C4-2B (cell line): Measurements from ENCODE around the gene CFAP77.

ENCODE experiments used
- H3K27ac ChIP-seq: fragments of 450-650 bp; 2 replicates; pipeline ENCODE4 v1.5.1; 2017
- ZFX ChIP-seq: fragments of 450-650 bp; IDR thresholded peaks from 2 replicates; pipeline ENCODE4 v1.6.1; 2017
- TF ChIP-seq, protein P1 (sequence below): fragments of 450-650 bp; conservative IDR thresholded peaks from 2 replicates; pipeline ENCODE4 v1.5.1; 2017; ENCODE audit warnings: mild to moderate bottlenecking

The CFAP77 gene

DNA sequence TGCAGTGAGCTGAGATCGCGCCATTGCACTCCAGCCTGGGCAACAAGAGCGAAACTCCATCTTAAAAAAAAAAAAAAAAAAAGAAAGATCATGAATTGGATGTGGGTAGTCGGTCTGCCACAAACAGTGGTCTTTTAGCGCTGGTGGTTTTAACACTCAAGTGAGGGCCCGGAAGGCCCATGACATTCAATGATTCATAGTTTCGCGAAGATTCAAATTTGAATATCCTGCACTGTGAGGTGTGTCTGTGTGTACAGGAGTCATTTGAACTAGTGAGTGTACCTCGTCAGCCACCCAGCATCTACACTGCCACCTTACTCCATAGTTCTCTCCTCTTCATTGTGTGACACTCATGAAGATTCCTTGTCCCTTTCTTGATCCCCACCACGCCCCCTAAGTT is 41.3 kb downstream of the CFAP77 start:
- no peak overlapping the region for H3K27ac ChIP-seq

DNA sequence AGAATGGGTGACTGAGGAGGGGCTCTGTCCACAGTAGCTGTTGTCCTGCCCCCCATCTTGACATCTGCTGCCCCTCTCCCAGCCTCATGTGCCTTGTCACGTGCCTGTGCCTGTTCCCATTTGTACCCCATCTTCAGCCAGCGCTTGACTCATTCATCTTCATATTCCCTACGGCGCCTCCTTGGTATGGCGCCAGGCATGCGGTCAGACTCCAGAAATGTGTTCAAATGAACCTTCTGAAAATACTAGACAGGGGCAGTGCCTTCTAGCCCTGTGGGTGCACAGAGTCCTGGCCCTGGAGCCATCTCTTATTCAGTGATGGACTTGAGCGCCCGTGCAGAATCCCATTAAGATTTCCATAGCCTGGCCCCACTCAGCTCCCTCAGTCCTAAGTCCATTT is 46.2 kb downstream of the CFAP77 start:
- TF ChIP-seq, protein P1, sequence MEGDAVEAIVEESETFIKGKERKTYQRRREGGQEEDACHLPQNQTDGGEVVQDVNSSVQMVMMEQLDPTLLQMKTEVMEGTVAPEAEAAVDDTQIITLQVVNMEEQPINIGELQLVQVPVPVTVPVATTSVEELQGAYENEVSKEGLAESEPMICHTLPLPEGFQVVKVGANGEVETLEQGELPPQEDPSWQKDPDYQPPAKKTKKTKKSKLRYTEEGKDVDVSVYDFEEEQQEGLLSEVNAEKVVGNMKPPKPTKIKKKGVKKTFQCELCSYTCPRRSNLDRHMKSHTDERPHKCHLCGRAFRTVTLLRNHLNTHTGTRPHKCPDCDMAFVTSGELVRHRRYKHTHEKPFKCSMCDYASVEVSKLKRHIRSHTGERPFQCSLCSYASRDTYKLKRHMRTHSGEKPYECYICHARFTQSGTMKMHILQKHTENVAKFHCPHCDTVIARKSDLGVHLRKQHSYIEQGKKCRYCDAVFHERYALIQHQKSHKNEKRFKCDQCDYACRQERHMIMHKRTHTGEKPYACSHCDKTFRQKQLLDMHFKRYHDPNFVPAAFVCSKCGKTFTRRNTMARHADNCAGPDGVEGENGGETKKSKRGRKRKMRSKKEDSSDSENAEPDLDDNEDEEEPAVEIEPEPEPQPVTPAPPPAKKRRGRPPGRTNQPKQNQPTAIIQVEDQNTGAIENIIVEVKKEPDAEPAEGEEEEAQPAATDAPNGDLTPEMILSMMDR = no peak
- TF ChIP-seq ZFX = no peak
- H3K27ac ChIP-seq = no peak overlapping the region

More for the DNA sequence above, 41.3 kb downstream of the CFAP77 start:
- TF ChIP-seq, protein P1 = no peak
- TF ChIP-seq ZFX = no peak

DNA sequence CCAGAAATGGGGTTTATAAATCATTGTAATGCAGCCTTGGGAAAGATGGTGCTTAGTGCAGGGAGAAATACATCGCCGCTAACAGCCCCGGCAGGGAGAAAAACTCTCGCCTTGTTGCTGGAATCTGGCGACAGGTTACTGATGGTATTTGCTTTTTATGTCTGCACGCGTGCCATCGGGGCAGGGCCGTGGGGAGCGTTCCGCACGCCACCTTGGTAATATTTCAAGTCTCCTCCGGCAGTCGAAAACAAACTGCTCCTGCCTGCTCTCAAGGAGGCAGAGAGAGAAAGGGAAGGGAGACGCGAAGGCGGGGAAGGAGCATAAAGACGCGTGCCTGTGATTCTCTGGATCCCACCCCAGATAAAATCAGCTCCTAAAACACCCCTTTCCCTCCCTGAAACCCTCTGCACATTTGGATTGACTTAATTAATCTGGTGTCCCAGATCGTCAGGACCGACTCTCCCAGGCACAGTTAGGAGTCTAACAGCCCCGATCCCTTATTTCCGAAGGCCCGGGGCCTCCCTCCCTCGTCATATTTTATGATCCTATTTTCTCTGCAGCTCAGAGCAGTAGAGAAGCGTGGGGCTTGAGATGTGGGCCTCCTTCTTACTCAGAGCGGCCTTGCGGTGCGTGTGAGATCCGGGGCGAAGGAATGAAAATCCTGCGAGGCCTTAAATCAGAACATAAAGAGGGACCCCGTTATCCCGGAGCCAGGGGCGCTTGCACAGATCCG is 47.7 kb downstream of the CFAP77 start:
- no peak for TF ChIP-seq ZFX
- TF ChIP-seq, protein P1 = no peak
- no peak overlapping the region for H3K27ac ChIP-seq

DNA sequence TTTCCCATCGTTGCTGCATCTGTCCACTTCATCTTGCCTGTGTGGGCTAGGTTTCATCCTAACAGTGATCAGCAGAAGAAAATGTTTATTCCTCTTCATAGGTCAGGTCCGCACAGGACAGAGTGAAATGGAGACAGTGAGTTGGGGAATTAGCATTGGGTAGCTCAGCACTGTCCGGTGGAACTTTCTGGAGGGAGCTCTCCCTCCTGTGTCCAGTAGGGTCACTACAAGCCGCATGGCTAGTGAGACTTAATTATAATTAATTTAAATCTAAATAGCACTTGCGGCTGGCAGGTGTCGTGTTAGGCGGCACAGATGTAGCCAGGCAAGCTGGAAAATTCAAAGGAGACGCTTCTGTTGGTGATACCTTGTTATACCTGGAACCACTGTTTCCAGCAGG is 48.4 kb downstream of the CFAP77 start:
- no peak for TF ChIP-seq ZFX
- TF ChIP-seq, protein P1 = no peak; the same call in 1 of the 2 replicates
- no peak overlapping the region for H3K27ac ChIP-seq

DNA sequence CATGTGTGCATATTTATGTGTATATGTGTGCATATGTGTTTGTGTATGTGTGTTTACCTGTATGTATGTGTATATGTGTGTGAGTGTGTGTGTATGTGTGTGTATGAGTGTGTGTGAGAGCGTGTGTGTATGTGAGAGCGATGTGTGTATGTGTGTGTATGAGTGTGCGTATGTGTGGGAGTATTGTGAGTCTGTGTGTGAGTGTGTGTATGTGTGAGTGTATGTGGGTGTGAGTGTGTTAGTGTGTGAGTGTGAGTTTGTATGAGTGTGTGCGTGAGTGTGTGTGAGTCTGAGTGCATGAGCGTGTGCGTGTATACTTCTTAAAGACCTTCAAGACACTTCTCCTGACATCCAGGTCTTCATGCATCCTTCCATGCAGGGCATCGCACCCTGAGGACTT is 49.6 kb downstream of the CFAP77 start:
- no peak overlapping the region for H3K27ac ChIP-seq
- TF ChIP-seq, protein P1 = no peak
- no peak for TF ChIP-seq ZFX

DNA sequence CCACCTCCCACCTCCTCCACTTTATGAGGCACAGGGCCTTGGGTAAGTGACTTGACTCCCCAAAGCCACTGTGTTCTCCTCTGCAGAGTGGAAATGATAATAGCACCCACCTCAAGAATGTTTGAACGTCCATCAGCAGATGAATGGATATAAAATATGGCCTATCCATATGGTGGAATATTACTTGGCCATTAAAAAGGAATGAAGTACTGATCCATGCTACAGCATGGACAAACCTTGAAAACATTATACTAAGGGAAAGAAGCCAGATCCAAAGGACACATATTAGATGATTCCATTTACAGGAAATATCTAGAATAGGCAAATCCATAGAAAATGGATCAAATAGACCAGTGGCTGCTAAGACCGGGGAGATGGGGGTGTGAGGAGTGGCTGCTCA is 50.2 kb downstream of the CFAP77 start:
- TF ChIP-seq ZFX = no peak
- TF ChIP-seq, protein P1 = no peak
- no peak overlapping the region for H3K27ac ChIP-seq

DNA sequence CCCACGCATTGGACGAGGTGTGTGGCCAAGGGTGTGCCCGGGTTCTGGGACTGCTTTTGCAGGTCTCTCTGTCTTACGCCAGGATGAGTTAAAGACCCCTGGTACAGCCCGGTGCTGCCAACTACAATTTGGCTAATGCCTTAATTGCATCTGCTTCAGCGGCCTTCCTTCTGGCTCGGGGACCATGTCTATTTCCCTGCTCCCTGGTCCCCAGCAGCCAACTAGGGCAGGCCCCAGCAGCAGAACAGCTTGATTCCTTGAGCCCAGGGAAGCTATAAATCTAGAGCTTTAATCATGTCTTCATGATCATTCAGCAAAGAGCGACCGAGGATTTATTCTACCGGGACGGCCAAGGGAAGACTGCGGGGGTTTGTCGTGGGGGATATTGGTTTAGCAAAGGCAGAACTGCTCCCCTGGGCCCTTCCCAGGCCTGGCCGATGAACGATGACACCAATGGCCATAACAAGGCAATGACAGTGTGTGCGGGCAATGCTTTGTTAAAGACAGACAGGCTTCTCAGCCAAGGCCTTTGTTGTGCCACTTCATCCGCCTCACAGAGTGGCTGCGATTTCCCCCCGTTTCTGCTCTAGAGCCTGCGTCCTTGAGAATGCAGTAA is 51.4 kb downstream of the CFAP77 start:
- TF ChIP-seq ZFX = no peak
- TF ChIP-seq, protein P1 = no peak
- H3K27ac ChIP-seq = no peak overlapping the region
